Iris pigment epithelial cell (primary cell): ENCODE results near the gene PGAP2.
"Not testable (repeated sequence)": the region's sequence is repeated elsewhere in the genome, so short reads cannot be mapped to it uniquely, and the experiment has no call there.

Source experiments
- DNase-seq: peaks from one replicate; pipeline ENCODE4 v3.0.0-alpha.2; 2011; ENCODE audit warnings: low read depth

PGAP2 gene

DNA sequence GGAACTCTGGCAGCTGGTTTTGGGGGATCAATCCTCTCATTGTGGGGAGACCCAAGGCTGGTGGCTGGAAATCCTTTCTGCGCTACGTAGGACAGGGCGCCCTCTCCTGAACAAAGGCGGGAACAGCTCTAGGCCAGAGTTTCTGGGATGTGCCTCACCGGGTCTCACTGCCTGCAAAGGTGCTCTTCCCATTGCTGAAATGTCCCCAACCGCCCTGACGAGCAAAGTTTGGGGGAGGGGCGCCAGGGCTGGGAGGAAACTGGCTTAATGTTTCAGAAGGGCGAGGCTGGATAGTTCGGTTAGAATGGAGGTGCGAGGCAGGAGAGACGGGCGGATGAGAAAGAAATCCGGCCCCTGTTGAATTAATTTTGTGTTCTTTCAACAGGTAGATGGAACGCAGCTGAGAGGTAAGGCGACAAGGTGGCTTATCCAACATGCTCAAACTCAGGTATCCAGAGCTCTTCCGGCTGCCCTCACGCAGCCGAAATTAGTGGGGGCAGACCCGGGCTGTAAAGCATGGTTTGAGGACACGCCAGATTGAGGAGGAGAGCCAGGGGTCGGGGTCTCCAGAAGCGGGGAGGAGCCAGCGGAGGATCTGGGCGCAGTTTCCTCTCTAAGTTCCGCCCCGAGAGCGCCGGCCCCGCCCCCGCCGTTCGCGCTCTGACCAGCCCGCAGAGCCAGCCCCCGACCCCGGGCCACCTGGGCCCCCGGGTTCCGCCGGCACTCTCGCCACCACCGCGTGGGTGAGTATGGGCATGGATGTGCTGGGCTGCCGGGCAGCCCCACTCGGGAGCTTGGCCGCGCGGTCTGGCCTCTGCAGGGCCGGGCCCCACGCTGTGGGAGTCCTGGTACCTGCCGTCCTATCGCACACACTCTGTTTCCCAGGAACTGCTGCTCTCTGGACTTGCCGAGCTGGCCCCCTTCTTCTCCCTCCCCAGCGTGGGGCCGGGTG is at the start of gene PGAP2:
TSS of gene PGAP2 (plus strand) at position 652 of the 952 bp plus-strand sequence. CDS start 2,700 bp downstream, outside the sequence.
- DNase-seq, result peak; percentile 53

DNA sequence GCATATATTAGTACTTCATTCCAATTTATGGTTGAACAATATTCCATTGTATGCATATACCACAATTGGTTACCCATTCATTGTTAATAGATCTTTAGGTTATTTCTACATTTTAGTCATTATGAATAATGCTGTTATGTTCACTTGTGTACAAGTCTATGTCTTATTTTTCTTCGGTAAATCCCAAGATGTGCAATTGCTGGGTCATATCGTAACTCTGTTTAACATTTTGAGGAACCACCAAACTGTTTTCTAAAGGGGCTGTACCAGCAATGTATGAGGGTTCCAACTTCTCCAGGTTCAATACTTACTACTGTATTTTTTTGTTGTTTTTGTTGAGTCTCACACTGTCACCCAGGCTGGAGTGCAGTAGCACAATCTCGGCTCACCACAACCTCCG is 44.1 kb upstream of the PGAP2 start:
- DNase-seq, result no peak

DNA sequence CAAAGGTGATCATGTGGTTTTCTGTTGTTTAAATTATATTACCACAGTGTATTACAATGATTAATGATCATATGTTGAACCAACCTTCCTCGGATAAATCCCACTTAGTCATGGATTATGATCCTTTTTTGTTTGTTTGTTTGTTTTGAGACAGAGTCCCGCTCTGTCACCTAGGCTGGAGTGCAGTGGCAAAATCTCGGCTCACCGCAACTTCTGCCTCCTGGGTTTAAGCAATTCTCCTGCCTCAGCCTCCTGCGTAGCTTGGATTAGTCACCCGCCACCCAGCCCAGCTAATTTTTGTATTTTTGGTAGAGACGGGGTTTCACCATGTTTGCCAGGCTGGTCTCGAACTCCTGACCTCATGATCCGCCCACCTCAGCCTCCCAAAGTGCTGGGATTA is 41.5 kb upstream of the PGAP2 start:
- DNase-seq, result not testable (repeated sequence)

DNA sequence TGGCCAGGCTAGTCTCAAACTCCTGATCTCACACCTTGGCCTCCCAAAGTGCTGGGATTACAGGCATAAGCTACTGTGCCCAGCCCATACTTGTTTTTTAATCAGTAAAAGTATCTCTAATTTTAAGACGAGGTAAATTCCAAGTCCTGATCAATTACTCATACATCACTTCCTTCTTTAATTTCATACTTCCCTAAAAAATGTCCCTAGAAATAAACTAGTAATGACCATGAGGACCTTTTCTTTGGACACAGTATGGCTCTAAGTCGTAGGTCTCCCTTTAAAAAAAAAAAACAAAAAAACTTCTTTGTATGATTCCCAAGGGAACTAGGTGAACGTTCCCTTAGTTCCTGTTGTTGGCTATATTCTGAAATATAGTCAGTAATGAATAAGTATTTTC is 40.8 kb upstream of the PGAP2 start:
- no peak for DNase-seq

GRCh38 chr11:3773180-3773579 is 35.2 kb upstream of the PGAP2 start:
- no peak for DNase-seq

DNA sequence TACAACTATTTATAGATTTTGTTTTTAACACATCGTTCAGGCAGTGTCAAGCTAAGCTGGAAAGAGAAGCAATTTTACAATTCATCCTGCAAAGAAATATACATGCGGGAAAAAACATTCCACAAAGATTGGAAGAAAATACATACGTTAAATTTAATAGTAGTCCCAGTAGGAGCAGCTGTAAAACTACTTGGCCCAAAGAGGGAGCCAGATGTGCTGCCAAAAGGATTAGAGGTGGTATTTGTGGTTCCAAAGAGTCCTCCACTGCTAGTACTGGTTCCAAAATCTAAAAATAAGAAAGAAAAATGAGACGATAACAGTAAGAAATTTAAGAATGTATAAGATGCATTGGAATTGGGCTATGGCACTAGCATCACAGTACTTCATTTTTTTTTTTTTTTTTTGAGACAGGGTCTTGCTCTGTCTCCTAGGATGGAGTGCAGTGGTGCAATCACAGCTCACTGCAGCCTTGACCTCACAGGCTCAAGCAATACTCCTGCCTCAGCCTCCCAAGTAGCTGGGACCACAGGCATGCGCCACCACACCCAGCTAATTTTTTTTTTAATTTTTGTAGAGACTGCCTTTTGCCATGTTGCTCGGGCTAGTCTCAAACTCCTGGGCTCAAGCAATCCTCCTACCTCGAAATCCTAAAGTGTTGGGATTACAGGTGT is 32.5 kb upstream of the PGAP2 start:
- no peak for DNase-seq

GRCh38 chr11:3781423-3781822 is 26.9 kb upstream of the PGAP2 start:
- DNase-seq, result peak; percentile 68

DNA sequence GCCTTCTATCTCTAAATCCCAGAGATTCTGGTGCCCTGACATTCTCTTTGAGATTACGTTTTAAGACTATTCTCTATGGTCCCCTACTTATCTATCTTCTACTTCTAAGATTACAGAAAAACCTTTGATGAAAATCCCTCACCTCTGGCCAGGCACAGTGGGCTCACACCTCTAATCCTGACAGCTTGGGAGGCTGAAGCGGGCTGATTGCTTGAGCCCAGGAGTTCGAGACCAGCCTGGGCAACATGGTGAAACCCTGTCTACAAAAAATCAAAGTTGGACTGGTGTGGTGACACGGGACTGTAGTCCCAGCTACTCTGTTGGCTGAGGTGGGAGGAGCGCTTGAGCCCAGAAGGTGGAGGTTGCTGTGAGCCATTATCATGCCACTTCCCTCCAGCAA is 25.4 kb upstream of the PGAP2 start:
- no peak for DNase-seq

DNA sequence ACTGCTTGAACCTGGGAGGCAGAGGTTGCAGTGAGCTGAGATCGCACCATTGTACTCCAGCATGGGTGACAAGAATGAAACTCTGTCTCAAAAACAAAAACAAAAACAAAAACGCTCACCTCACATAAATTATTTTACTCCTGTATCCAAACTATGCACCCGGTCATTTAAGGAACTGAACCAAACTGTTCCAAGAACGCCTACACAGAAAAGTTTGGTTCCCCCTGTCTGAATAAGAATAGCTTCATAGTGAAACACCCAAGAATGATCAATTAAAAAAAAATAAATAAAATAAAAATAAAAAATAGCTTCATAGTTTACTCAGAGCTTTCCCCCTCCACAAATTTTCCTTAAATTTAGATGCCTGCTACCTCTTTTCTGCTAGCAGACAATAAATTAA is 24.7 kb upstream of the PGAP2 start:
- no peak for DNase-seq

DNA sequence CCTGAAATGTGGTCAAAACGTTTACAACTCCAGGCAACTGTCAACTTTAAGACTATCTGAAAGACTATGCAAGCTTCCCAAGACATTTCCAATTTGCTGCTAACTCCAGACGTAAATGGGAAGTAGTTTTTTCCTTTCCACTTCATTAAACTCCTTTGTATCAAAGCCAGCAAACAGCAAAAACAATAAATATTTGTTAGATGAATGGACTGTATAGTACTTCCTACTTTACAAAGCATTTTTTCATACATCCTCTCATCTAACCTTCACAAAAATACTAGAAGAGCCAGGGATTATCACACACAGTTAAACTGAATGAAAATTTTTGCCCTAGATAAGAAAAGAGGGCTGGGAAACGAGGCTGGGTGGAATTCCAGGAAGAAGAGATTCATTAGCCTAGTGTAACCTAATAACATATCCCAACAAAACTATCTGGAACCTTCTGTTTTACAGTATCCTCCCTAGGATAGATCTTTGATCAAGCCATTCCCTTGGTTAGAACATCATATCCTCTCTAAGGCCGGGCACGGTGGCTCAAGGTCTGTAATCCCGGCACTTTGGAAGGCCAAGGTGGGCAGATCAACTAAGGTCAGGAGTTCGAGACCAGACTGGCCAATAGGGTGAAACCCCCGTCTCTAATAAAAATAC is 21.5 kb upstream of the PGAP2 start:
- DNase-seq, result no peak

DNA sequence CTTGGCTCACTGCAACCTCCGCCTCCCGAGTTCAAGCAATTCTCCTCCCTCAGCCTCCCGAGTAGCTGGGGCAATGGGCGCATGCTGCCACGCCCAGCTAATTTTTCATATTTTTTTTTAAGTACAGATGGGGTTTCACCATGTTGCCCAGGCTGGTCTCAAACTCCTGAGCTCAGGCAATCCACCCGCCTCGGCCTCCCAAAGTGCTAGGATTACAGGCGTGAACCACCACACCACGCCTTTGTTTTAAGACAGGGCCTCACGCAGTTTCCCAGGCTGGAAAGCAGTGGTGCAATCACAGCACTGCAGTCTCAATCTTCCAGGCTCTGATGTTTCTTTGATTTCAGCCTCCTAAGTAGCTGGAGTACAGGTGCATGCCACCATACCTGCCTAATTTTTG is 14.0 kb upstream of the PGAP2 start:
- DNase-seq, result not testable (repeated sequence)

- no peak for DNase-seq
These were observed 13.0 kb upstream of the PGAP2 start for GRCh38 chr11:3795131-3796001.

- DNase-seq, result no peak
These were observed 12.4 kb upstream of the PGAP2 start for GRCh38 chr11:3796002-3796311.

- DNase-seq, result no peak
These were observed 12.0 kb upstream of the PGAP2 start for GRCh38 chr11:3796346-3796745.

DNA sequence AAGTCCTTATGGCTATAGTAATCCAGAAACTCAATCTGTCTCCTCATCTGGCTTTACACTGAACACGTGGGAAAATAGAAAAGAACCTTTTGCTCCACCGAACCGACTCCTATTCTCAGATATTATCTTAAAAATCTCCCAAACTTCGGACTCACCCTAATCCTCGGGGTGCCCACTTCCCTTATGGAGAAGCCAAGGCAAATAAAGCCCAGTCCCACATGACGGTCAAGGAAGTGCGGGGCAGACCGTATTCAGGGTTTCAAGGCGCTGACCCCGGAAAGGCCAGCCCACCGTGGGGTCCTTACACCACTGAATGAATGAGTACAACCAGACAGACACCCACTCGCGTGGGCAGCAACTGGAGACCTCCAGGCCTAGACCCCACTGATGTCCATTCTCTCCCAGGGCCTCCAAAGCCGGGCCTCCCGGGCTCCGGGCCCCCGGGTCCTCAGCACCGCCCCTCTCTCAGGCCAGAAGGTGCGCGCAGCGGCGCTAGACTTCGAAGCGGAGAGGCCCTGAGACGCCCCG is 11.5 kb upstream of the PGAP2 start:
- no peak for DNase-seq

- DNase-seq, result peak; percentile 100
These were observed 10.8 kb upstream of the PGAP2 start, which contains the start of gene NUP98 for GRCh38 chr11:3797329-3798090. NUP98 (minus strand) TSS chr11:3797554; CDS start chr11:3782117, 15,437 bp downstream.

DNA sequence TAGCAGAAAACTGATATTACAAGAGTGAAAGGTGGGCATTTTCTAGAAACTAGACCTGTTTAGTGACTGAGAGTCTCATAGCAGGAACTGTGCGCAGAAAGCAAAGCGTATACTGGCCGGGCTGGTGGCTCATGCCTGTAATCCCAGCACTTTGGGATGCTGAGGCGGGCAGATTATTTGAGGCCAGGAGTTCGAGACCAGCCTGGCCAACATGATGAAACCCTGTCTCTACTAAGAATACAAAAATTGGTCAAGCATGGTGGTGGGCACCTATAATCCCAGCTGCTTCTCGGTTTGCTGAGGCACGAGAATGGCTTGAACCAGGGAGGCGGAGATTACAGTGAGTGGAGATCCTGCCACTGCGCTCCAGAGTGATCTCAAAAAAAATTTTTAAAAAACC is 9.2 kb upstream of the PGAP2 start:
- DNase-seq, result no peak

DNA sequence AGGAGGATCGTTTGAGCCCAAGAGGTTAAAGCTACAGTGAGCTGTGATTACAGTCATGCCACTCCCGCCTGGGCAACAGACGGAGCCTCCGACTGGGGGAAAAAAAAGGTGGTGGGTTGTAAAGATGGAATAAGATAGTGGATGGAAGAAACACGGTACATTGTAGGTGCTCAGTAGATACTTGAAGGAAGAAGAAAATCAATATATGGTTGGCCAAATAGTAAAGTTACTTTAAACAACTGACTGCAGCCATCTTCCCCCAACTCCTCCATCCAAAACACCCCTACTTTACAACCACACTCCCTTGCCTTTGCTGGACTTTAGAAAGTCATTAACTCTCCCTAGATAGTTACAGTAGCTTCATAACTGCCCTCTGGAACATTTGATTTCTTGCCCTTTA is 8.5 kb upstream of the PGAP2 start:
- no peak for DNase-seq

- DNase-seq, result no peak
These were observed 6.2 kb upstream of the PGAP2 start for GRCh38 chr11:3802011-3802790.
